ENCODE measurements around the gene FAM47E. TPM values are rescaled to one million over a fixed set of nuclear protein-coding genes. Genes with fewer than 3 reads are reported as not detected.

Gene FAM47E
- total and polyA plus RNA-seq, 2 of the 8 experiments (the other 6 are each of a cell fraction or from before 2014, with no cell fraction given) = 1.3 to 1.4 TPM

GRCh38 chr4:76326515-76326914, 75.0 kb downstream of the FAM47E start:
- Histone ChIP-seq H3K14ac (ENCODE audit: insufficient read length) (no peak overlapping the region), H4K91ac (replicated peaks; ENCODE audit: insufficient read length, low read length) (no peak overlapping the region), H4K5ac (ENCODE audit: insufficient read length, low read depth, low read length) (no peak overlapping the region), H2BK5ac (ENCODE audit: low read depth, low read length) (no peak overlapping the region), H3K4me1 (replicated peaks in 1 of 4; ENCODE audit: control insufficient read depth in 3 of 4, insufficient read depth in 4 of 4, low read length in 3 of 4) (no peaks in the 10 kb centered on the region), H3K79me1 (ENCODE audit: low read depth, low read length) (no peaks in the 10 kb centered on the region), H3K9me3 (ENCODE audit: insufficient read depth in 2 of 2, low read depth in 1 of 2, low read length in 1 of 2) (peaks cover 7 to 9% of the 10 kb centered on the region in 2 experiments; a peak in 2 of 4 replicates), H3K4me2 (ENCODE audit: insufficient read depth in 1 of 2, low read depth in 2 of 2, low read length in 2 of 2) (no peak overlapping the region), H2AFZ (ENCODE audit: low read length) (no peak overlapping the region), H2AK5ac (ENCODE audit: low read depth, low read length) (no peak overlapping the region), H3K27ac (ENCODE audit: low read depth, low read length) (no peak overlapping the region), H2BK15ac (ENCODE audit: low read length) (no peak overlapping the region), H2BK20ac (ENCODE audit: low read length) (no peak overlapping the region), H3K23me2 (ENCODE audit: low read depth, low read length) (no peaks in the 10 kb centered on the region), H3K27me3 (replicated peaks in 1 of 4; ENCODE audit: control insufficient read depth in 3 of 4, extremely low read depth in 1 of 4, insufficient read depth in 3 of 4, low read length in 3 of 4) (no peaks in the 10 kb centered on the region), H3K9ac (replicated peaks in 1 of 4; ENCODE audit: extremely low read depth in 1 of 4, low read depth in 3 of 4, low read length in 3 of 4) (no peak overlapping the region), H4K20me1 (replicated peaks in 1 of 2; ENCODE audit: control insufficient read depth in 1 of 2, insufficient read depth in 2 of 2, low read length in 2 of 2) (no peaks in the 10 kb centered on the region), H3K4me3 (ENCODE audit: extremely low read depth in 1 of 4, insufficient read depth in 2 of 4, low read depth in 3 of 4, low read length in 4 of 4) (no peak overlapping the region), H3K36me3 (ENCODE audit: control insufficient read depth in 2 of 4, insufficient read depth in 4 of 4, low read length in 3 of 4) (no peaks in the 10 kb centered on the region), H4K8ac (ENCODE audit: extremely low read depth, insufficient read depth, low read length) (no peak overlapping the region), H2BK120ac (replicated peaks; ENCODE audit: low read depth, low read length) (no peak overlapping the region), H3K18ac (ENCODE audit: extremely low read depth, low read length) (no peak overlapping the region), H3K56ac (replicated peaks; ENCODE audit: insufficient read length, low read depth, low read length) (no peak overlapping the region), H2BK12ac (ENCODE audit: low read depth, low read length) (no peak overlapping the region), H3K4ac (replicated peaks; ENCODE audit: insufficient read length, low read depth, low read length) (no peak overlapping the region), H3K79me2 (ENCODE audit: control insufficient read depth in 1 of 2, insufficient read depth in 2 of 2, low read length in 2 of 2) (no peaks in the 10 kb centered on the region), H3K23ac (ENCODE audit: insufficient read length) (no peak overlapping the region)
- TF ChIP-seq RBBP5 (IDR thresholded peaks at IDR 0.05; ENCODE audit: borderline replicate concordance, low read depth, low read length) (no peak), CHD1 (IDR thresholded peaks at IDR 0.05; ENCODE audit: low read depth, low read length) (no peak), RAD21 (IDR thresholded peaks at IDR 0.05 in 1 of 2, conservative IDR thresholded peaks at IDR 0.05 in 1 of 2; ENCODE audit: low read depth in 2 of 2, low read length in 2 of 2) (no peak), KDM4A (IDR thresholded peaks at IDR 0.05; ENCODE audit: low read depth, low read length, severe bottlenecking) (no peak), BACH1 (IDR thresholded peaks at IDR 0.05; ENCODE audit: low read length) (no peak), TAF7 (optimal IDR thresholded peaks at IDR 0.05; ENCODE audit: borderline replicate concordance, low read depth, low read length) (no peak), TCF12 (IDR thresholded peaks at IDR 0.05; ENCODE audit: low read depth, low read length) (no peak), POU5F1 (IDR thresholded peaks at IDR 0.05; ENCODE audit: low read depth, low read length) (no peak), BRCA1 (IDR thresholded peaks at IDR 0.05; ENCODE audit: low read depth, low read length) (no peak), SIX5 (IDR thresholded peaks at IDR 0.05; ENCODE audit: low read depth, low read length) (no peak), CHD2 (IDR thresholded peaks at IDR 0.05; ENCODE audit: low read length) (no peak), ASH2L (IDR thresholded peaks at IDR 0.05; ENCODE audit: low read length) (no peak), SP1 (IDR thresholded peaks at IDR 0.05; ENCODE audit: low read depth, low read length) (no peak), MAX (IDR thresholded peaks at IDR 0.05) (no peak), POLR2AphosphoS5 (IDR thresholded peaks at IDR 0.05; ENCODE audit: low read depth, low read length) (no peak), KDM5A (IDR thresholded peaks at IDR 0.05; ENCODE audit: low read length) (no peak), TAF1 (IDR thresholded peaks at IDR 0.05; ENCODE audit: low read depth, low read length) (no peak)
- FAIRE-seq (no peak), DNase-seq (ENCODE audit: low read depth in 1 of 2, low spot score in 2 of 2) (no peak)
- CTCF ChIA-PET (ENCODE audit: partially characterized antibody) = interaction anchor here (0.9 kb wide), 1 partner anchor 48 kb away, joined by 3 read pairs; no protein-coding TSS in a partner anchor
- POLR2A ChIA-PET (ENCODE audit: partially characterized antibody) = no interaction called here

Data from H1 (cell line).